ENCODE measurements around the gene RNF168. TPM values are rescaled to one million over a fixed set of nuclear protein-coding genes. Genes with fewer than 3 reads are reported as not detected.

Gene RNF168
- total RNA-seq, 1 experiment from 2014 or later: 65.5 TPM

GRCh38 chr3:196524527-196524926, 21.0 kb upstream of the RNF168 start:
- no peak for DNase-seq
- Histone ChIP-seq H3K4ac (ENCODE audit: low read depth, low read length) (no peak overlapping the region), H2BK120ac (ENCODE audit: low read depth, low read length, poor library complexity, severe bottlenecking) (no peak overlapping the region), H2BK5ac (ENCODE audit: insufficient read length, low read length) (no peak overlapping the region), H3K23me2 (ENCODE audit: insufficient read length, low read depth, low read length, poor library complexity, severe bottlenecking) (no peaks in the 10 kb centered on the region), H3K79me2 (ENCODE audit: insufficient read depth, low read length) (no peaks in the 10 kb centered on the region), H3K23ac (ENCODE audit: insufficient read length, low read depth, low read length) (no peak overlapping the region), H4K20me1 (ENCODE audit: control insufficient read depth, insufficient read depth, insufficient read length) (no peaks in the 10 kb centered on the region), H3K27ac (ENCODE audit: insufficient read length, low read depth, low read length) (no peak overlapping the region), H3K4me1 (ENCODE audit: insufficient read depth, low read length) (no peaks in the 10 kb centered on the region), H3K79me1 (ENCODE audit: insufficient read depth, low read depth, low read length, poor library complexity, severe bottlenecking) (no peaks in the 10 kb centered on the region), H3K56ac (ENCODE audit: insufficient read length, low read depth, low read length) (no peak overlapping the region), H2BK20ac (ENCODE audit: low read depth, low read length, poor library complexity, severe bottlenecking) (no peak overlapping the region), H2AK5ac (ENCODE audit: insufficient read length, low read length) (no peak overlapping the region), H2BK12ac (ENCODE audit: insufficient read length, low read depth, low read length) (no peak overlapping the region), H3K27me3 (ENCODE audit: insufficient read depth, low read length) (no peaks in the 10 kb centered on the region), H3T11ph (ENCODE audit: low read length) (no peak overlapping the region), H4K5ac (ENCODE audit: insufficient read length, low read depth, low read length) (no peak overlapping the region), H4K91ac (ENCODE audit: insufficient read length, low read depth, low read length) (no peak overlapping the region), H3K18ac (ENCODE audit: insufficient read length, low read depth, low read length) (no peak overlapping the region), H3K9me3 (ENCODE audit: control insufficient read depth, low read depth, low read length) (peaks cover 12% of the 10 kb centered on the region), H3K14ac (ENCODE audit: insufficient read depth, low read length) (no peak overlapping the region), H2AFZ (ENCODE audit: low read length) (no peak overlapping the region), H2BK15ac (ENCODE audit: low read depth, low read length) (no peak overlapping the region), H4K8ac (replicated peaks; ENCODE audit: insufficient read length, low read depth, low read length) (no peak overlapping the region), H3K9ac (ENCODE audit: extremely low read depth, insufficient read length, low read length) (no peak overlapping the region), H3K4me2 (ENCODE audit: insufficient read depth, insufficient read length, low read length) (no peak overlapping the region)
- peaks cover 3% of the 10 kb centered on the region in 2 experiments; a peak in 3 of 4 replicates for H3K4me1 Mint-ChIP-seq
- no CpG with 5 or more reads among the region's 5 CpGs for WGBS (ENCODE audit: extremely low coverage, insufficient read length, low lambda C conversion rate)
- peaks cover 19 to 23% (median 22%) of the 10 kb centered on the region in 3 experiments for H3K36me3 Mint-ChIP-seq (ENCODE audit: insufficient read depth in 1 of 3, low read depth in 3 of 3)
- no peak overlapping the region for H3K27ac Mint-ChIP-seq
- peaks cover 7% of the 10 kb centered on the region for H3K27me3 Mint-ChIP-seq (ENCODE audit: low read depth)
- TF ChIP-seq, protein P1, sequence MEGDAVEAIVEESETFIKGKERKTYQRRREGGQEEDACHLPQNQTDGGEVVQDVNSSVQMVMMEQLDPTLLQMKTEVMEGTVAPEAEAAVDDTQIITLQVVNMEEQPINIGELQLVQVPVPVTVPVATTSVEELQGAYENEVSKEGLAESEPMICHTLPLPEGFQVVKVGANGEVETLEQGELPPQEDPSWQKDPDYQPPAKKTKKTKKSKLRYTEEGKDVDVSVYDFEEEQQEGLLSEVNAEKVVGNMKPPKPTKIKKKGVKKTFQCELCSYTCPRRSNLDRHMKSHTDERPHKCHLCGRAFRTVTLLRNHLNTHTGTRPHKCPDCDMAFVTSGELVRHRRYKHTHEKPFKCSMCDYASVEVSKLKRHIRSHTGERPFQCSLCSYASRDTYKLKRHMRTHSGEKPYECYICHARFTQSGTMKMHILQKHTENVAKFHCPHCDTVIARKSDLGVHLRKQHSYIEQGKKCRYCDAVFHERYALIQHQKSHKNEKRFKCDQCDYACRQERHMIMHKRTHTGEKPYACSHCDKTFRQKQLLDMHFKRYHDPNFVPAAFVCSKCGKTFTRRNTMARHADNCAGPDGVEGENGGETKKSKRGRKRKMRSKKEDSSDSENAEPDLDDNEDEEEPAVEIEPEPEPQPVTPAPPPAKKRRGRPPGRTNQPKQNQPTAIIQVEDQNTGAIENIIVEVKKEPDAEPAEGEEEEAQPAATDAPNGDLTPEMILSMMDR (conservative IDR thresholded peaks at IDR 0.05): peak; percentile 71
- H3K4me3 Mint-ChIP-seq: no peak overlapping the region
- H3K9me3 Mint-ChIP-seq: peaks cover 25 to 30% of the 10 kb centered on the region in 2 experiments

Measured in H9 (cell line).